Stimulated activated CD8-positive, alpha-beta memory T cell treated with anti-CD3 and anti-CD28 coated beads, Interleukin-2, amount 100 ng/mL, for 48 hours (primary cell): ENCODE data around the gene TBCD.

ENCODE experiments used
- DNase-seq, 2 donors: peaks; one replicate each; pipeline ENCODE4 v3.0.0-alpha.2; 2020; ENCODE audit warnings: low read depth in 2 of 2

Gene TBCD

DNA sequence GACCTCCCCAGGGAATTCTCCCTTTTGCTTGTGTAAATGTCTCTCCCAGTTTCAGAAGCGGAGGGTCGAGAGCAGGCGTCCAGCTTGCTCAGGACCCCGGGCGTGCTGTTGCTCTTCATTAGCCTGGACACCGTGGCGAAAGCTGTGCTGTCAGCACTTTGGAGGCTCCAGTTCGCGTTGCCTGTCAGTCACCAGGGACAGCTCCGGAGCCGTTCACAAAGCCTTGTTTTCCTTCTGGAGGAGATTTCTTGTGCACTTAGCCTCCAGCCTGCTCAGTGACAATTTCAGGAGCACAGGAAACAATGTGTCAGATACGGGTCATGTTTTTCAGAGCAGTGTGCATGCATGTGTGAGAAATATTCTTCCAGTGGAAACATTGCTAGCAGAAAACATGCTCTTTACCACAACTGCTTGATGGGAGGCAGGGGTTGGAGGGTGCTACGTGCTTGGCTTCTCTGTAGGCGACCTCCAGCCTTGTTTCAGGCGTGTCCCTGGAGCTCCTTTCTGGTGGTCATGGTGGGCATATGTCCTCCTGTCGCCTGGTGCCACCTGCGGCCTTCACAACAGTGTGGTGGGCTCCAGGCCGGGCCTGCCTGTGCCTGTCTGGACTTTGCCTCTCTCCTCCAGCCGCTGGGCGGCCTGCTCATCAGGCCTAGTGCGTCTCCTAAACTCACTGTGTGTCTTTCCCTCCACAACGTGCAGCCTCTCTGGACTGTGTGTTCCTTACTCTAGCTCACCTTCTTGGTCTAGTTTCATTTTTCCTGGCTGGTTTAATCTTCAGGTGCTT lies 59.0 kb downstream of the TBCD start:
- no peak for DNase-seq

DNA sequence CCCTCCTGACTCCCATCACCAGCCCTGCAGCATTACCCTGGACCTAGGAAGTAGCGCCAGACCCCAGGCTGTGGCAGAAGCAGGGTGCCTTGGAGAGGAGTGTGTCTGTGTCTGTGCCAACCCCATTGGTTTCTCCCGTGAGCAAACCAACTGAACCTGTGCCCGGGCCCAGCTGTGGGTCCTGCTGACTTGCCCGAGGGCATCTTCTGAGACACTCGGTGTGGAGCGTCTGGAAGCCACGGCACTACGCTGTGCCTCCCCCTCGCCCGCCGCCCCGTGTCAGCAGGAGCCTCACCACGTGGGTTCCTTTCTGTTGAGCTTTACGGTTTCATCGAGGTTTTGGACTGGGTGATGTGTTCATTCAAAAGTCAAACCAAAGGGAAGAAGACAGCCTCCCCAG lies 60.2 kb downstream of the TBCD start:
- DNase-seq, result no peak

DNA sequence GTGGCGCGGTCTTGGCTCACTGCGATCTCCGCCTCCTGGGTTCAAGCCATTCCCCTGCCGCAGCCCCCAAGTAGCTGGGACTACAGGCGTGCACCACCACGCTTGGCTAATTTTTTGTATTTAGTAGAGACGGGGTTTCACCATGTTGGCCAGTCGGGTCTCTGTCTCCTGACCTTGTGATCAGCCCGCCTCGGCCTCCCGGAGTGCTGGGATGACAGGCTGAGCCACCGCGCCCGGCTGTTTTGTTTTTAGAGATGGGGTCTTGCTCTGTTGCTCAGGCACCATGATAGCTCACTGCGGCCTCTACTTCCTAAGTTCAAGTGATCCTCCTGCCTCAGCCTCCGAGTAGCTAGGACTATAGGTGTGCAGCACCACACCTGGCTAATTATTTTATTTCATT lies 60.7 kb downstream of the TBCD start:
- no peak for DNase-seq

DNA sequence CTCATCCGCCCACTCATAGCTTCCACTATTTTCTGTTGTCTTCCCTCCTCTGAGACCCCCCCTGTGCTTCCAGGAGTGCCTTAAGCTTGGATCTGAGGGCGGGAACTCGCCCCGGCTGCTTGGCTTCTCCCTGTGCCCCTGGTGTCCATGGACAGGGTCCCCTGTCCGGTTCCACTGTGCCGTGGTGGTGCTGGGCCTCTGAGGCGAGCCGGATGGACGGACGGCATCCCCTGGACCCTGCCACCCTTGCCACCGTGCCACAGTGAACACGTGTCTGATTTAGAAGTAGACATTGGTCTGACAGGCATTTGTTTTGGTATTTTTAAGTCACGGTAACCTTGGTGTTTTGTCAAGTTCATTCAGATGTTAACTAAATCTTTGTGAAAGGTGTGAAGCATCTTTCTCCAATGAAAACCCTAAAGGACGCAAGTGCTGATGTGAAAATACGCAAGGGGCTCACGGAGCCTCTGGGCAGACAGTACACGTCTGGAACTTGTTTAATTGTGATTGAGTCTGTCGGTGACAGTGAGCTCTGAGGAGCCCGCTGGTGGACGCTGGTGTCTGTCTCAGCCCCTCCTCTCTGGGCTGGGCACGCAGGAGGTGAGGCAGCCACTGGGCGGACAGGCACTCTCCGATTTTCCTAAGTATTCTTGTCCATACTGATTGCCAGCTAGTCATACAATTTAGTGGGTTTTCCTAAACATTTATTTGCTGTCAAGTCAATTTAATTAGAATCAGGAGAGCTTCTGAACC lies 61.6 kb downstream of the TBCD start:
- no peak for DNase-seq

DNA sequence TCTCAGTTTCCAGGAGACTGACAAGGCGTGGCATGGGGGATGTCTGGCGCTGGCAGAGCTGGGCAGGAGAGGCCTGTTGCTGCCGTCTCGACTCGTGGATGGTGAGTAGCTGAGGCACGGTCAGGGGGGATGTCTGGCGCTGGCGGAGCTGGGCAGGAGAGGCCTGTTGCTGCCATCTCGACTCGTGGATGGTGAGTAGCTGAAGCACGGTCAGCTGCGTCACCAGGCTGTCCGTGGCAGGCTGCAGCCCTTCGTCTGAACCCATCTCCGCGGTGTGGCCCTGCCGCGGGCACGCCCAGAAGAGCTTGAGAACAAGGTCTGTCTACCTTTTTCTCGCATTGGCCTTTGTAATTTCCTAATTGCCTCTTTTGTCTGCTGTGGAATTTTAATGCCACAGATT lies 63.0 kb downstream of the TBCD start:
- DNase-seq, result no peak

DNA sequence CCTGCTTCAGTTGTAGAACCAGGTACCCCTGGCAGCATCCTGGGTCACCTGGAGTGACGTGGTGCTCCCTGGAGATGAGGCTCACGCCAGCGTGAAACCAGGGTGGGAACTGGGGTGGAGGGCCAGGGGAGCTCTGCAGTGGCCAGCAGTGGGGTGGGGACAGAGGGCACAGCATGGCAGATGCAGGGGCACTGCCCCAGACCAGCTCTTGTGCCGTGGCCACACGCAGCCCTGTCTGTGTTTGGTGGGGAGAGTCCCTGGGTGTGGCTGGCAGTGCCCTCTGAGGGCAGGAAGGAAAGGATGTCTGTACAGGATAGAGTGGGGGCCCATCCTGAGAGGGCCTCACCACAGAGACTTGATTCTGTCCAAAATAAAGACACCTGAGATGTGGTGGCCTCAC lies 63.5 kb downstream of the TBCD start:
- DNase-seq, result no peak

DNA sequence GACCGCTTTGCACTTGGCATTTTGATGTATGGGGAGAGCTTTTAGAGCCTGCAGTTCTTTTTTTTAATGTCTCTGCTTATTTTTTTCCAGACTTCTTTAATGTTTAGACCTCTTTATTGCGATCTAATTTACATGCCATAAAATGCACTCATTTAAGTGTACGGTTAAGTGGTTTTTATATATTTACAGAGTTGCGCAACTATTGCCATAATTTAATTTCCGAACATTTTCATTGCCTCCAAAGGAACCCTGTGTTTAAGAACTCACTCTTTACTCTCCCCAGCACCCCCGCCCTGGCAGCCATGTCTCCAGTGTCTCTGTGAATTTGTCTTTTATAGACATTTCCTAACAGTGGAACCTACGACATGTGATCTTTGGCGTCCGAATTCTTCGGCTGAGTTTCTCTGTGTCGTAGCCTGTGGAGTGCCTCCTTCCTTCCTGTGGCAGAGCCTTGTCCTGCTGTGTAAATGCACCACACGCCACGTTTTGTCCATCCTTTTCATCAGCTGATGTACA lies 64.0 kb downstream of the TBCD start:
- no peak for DNase-seq

DNA sequence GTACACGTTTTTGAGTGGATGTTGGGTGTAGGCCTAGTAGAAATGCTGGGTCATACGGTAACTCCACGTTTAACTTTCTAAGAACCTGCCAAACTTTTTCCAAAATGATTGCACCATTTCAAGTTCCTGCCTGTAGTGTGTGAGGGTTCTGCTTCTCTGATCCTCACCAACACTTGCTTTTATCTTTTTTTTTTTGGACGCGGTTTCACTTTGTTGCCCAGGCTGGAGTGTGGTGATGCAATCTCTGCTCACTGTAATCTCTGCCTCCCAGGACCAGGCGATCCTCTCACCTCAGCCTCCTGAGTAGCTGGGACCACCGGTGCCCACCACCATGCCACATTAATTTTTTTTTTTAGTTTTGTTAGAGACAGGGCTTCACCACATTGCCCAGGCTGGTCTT lies 64.5 kb downstream of the TBCD start:
- no peak for DNase-seq

DNA sequence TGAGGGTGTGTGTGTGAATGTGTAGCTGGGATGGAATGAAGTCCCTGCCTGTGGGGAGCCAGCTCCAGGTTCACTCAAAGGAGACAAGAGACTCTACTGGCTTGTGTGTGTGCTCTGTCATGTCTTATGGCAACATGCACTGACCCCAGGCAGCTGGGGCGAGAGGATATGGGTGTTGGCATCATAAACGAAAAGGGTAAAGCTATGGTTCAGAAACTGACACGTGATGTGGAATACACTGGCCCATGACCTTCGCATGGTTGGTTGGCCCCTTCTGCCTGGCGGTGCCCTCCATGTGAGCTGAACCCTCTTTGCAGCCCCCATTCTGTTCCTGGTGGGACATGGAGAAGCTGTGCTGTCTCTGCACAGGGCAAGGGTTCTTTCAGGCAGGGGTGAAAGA lies 66.1 kb downstream of the TBCD start:
- DNase-seq, result no peak

DNA sequence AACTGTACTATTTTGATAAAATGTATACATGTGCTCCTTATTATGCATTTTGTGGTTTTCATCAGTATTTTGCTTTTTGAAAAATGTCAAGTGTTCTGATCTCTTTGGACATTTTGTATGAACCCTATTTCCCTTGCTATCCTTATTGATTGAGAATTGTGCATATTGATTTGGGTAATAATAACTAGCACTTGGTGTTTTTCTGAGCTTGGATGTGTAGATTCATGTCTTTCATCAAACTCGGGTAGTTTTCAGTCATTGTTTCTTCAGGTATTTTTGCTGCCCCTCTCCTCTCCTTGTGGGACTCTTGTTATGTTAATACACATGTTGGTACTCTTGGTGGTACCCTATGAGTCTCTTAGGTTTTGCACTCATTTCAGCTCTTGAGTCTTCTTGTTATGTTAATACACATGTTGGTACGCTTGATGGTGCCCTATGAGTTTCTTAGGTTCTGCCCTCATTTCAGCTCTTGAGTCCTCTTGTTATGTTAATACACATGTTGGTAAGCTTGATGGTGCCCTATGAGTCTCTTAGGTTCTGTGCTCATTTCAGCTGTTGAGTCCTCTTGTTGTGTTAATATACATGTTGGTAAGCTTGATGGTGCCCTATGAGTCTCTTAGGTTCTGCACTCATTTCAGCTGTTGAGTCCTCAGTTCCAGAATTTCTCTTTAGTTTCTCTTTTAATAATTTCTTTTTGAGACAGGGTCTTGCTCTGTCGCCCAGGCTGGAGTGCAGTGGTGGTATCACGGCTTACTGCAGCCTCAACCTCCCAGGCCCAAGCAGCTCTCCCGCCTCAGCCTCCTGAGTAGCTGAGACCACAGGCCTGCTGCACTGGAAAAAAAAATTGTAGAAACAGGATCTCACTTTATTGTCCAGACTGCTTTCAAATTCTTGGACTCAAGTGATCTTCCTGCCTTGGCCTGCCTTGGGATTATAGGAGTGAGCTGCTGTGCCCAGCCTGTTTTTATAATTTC lies 68.7 kb downstream of the TBCD start:
- DNase-seq, result no peak

DNA sequence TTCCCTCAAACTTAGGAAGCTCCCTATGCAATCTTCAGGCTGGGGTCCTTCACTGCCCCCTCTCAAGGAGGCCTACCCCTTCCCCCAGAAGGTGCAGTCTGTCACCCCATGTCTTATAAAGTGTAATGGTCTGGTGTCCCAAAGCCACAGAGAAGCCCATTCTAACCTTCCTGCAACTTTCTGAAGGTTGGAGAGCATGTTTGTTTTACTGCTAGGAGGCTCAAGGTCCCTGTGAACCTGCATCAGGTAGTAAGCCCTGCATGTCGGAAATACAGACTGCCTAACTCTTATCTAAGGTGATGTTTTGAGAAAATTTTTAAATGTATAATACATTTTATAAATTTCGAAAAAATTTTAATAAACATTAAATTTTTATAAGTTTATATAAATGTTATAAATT lies 69.7 kb downstream of the TBCD start:
- DNase-seq, result no peak

DNA sequence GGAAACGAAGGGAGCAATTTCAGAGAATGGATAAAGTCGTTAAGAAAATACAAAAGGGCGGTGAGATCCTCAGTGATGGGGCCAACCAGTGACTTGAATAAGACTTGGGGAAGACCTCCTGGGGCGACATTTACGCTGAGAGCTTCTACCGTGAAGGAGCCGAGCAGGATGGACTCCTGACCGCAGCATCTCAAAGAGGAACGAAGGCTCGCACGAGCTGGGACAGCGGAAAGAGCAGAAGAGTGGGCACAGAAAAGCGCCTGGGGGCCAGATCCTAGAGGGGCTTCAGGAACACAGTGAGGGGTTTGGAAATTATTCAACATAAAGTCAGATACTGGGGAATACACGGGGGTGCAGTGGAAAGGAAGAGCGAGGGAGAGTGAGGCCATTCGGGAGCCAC lies 70.4 kb downstream of the TBCD start:
- no peak for DNase-seq

DNA sequence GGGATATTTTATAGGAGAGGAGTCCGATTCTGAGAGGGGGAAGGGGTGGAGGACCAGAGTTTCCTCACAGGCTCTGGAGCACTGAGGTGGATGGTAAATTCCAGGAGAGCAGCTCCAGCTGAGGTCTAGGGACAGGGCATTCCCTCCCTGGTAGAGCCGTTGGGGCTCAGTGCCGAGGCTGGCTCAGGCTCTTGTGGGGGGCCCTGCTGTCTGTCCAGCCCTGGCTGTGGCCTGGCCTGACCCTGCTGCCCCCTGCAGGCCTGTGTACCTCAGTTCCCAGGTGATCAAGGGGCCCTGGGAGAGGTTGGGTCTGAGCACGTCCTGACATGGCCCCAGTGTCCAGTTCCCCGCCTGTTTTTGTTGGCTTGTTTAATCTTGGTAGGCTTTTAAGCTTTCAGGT lies 71.1 kb downstream of the TBCD start:
- DNase-seq, result no peak

DNA sequence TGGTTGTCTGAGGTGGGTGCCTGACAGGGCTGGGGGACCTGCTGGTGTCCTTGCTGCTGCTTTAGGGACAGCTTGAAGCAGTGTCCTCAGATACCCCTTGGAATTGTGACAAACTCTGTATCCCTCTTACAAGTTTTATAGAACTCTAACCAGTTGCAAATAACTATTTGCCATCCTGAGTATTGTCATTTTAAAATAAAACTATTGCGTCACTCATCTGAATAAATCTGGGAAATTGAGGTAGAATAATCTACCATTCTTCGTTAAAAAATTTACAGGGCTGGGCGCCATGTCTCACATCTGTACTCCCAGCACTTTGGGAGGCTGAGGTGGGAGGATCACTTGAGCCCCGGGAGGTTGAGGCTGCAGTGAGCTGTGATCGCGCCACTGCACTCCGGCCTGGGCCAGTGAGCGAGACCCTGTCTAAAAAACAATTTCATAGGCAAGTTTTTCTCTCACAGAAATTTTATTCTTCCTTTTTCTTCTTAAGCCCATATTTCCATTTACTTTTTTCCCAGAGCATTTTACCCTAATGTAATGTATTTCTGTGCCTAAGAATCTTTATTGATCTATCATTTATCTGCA lies 73.8 kb downstream of the TBCD start:
- DNase-seq, result no peak

DNA sequence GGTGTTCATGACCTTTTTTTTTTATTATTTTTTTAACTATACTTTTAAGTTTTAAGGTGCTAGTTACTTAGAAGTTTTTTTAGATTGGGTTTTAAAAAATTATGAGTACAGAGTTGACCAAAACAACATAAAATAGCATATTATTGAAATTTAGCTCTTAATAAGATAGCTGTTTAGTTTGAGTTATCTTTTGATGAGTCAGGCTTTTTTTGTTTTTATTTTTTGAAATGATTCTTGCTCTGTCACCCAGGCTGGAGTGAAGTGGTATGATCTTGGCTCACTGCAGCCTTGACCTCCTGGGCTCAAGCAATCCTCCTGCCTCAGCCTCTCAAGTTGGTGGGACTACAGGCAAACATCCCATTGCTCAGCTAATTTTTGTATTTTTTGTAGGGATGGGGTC lies 74.3 kb downstream of the TBCD start:
- DNase-seq, result no peak

DNA sequence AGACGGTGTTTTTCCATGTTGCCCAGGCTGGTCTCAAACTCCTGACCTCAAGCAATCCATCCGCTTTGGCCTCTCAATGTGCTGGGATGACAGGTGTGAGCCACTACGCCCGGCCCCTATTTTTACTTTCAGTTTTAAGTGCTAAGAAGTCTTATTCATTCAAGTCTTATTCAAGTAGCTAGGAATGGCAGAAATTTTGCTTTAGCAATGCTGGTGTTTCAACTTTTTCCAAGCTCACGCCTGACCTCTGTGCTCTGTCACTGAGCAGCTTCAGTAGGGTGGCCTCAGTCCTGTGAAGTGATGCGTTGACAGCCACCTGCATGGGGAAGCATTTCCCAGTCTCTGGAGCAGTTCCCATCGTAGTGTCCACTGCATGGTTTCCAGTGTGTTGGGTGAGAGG lies 75.1 kb downstream of the TBCD start:
- no peak for DNase-seq

DNA sequence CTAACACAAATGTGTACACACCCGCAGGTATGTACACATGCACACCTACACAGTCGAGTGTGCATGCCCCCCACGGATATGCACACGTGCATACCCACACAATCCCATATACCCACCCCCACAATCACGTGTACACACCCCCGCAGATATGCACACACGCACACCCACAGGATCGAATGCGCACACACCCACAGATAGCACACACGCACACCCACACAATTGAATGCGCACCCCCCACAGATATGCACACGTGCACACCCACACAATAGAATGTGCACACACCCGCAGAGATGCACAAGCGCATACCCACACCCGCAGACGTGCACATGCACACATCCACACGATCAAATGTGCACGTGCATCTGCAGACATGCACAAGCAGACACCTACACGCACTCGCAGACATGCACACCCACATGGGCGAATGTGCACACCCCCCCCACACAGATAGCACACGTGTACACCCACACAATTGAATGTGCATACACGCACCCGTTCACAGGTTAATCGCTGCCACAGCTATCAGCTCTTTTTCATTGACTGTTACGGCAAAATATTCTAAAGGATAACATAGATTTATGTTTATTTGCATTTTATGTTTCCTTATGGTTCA lies 77.1 kb downstream of the TBCD start:
- DNase-seq, result no peak

DNA sequence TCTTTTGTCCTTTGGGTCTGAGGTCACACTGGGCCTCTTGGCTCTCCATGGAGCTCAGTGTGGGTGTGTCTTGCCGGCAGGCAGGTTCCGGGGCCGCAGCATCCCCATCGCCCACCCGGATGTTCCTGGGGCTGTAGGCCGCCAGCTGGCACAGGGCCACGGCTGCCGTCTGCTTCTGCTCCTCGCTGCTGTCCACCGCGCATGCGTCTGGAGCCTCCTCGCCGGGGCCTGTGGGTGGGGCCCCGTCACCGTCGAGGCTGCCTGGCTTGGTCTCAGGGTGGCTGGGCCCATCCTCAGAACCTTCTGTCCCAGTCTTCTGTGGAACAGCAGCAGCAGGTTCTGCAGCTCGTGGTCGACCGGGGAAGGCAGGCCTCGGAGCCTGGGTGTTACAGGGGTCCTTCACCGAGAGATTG lies 78.4 kb downstream of the TBCD start:
- DNase-seq, result no peak

DNA sequence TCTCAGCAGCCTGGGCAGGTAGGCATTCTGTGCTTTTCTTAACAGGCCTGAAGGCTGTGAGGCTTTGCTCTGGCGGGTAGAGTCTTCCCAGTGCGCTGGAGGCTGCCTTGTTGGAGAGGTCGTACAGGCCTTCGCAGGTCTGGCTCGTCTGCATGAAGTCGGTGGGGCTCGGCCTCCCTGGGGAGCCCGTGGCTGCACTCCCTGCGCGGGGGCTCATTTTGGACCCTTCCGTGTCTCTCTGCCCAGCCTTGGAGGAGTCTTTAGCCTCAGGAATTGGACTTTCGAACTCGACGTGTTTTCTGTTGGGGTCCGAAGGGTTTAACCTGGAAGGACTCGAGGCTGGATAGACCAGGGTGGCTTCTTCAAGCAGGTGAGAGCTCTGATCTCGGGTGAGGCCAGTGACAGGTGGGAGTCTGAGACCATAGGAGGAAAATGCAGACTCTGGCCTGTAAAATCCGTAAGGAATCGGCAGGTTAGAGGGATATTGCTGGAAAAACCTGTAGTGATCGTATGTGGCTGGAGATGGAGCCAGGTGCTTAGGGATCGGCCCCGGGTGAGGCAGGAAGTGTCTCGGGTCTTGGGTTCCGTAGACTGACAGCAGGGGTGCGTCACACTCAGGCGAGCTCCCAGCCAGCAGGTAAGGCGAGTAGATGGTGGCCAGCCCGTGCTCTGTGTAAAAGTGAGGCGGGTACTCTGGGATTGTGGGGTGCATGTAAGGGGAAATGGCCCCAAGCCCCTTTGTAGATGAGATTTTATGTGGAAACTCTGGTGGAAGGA lies 79.4 kb downstream of the TBCD start:
- DNase-seq, result no peak

DNA sequence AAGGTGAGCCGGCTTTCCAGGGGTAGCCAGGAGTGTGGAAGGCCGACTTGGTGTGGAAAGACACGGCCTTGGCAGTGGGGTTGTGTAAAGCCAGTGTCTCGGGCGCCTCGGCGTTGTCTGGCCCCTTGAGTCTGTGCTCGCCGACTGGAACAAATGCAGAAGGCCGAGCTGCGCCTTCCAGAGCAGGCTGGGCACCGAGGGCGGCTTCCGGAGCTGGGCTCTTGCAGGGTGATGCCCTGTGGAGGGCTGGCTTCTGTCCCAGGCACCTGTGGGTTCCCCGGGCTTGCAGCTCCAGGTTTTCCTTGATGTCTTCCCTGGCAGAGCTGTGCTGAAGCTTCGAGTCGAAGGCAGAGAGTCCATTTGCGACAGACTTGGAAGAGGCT lies 79.9 kb downstream of the TBCD start:
- DNase-seq, result no peak

DNA sequence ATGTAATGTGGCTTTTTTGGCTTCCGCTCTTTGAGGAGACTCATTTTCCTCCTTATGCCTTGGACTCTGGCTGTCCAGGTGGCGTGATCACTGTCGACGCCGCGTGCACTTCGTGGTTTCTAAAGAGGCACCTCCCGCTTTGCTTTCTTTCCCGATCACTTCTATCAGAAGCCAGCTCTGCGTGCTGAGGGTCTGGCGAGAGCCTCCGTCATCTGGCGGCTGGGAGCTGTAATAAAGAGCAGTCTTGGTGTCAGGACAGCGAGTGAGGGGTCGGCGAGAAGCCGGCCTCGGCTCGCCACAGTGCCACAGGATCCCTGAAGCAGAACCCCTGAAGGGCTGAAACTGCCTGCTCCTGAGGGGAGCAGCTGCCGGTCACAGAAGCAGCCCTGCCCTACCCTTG lies 80.5 kb downstream of the TBCD start:
- DNase-seq, result no peak
